HL-60 (cell line): ENCODE data around the gene FPR1.

ENCODE experiments used
- DNase-seq, 2 experiments: peaks; one replicate each; pipeline ENCODE4 v3.0.0-alpha.2; 2010 to 2020; ENCODE audit warnings: low read depth in 1 of 2, low spot score in 1 of 2
- H3K27ac ChIP-seq: fragments of 250-450 bp; sonication (Bioruptor Pico); replicated peaks from 2 replicates; pipeline ENCODE4 v1.5.1; 2020; ENCODE audit warnings: mild to moderate bottlenecking, moderate library complexity
- H3K27me3 ChIP-seq: fragments of 250-450 bp; sonication (Bioruptor Pico); 2 replicates; pipeline ENCODE4 v1.5.1; 2021; ENCODE audit warnings: mild to moderate bottlenecking, moderate library complexity; ENCODE audit not compliant: insufficient read depth, poor library complexity, severe bottlenecking
- H3K4me3 ChIP-seq: replicated peaks from 2 replicates; pipeline ENCODE4 v1.5.1; 2011; ENCODE audit warnings: mild to moderate bottlenecking, control low read depth, low read length; ENCODE audit not compliant: insufficient read depth
- GABPA ChIP-seq: IDR thresholded peaks from 2 replicates; pipeline ENCODE4 v1.6.1; 2012; ENCODE audit warnings: low read depth
- POLR2AphosphoS5 ChIP-seq: IDR thresholded peaks from 2 replicates; pipeline ENCODE4 v1.6.1; 2012; ENCODE audit warnings: low read depth
- SPI1 ChIP-seq: IDR thresholded peaks from 2 replicates; pipeline ENCODE4 v1.6.1; 2012; ENCODE audit warnings: low read depth, mild to moderate bottlenecking, borderline replicate concordance
- TF ChIP-seq, protein P1 (sequence below): IDR thresholded peaks from 2 replicates; pipeline ENCODE4 v1.6.1; 2012; ENCODE audit warnings: low read depth; ENCODE audit not compliant: insufficient replicate concordance
- TF ChIP-seq, protein P2 (sequence below): IDR thresholded peaks from one replicate; pipeline ENCODE4 v1.5.1; 2011; ENCODE audit warnings: low read length, control low read depth, inconsistent platforms; ENCODE audit not compliant: insufficient read depth

FPR1 gene

GRCh38 chr19:51708811-51709210, 42.9 kb downstream of the FPR1 start:
- TF ChIP-seq SPI1 (no peak), GABPA (no peak), POLR2AphosphoS5 (no peak)
- TF ChIP-seq, protein P1, sequence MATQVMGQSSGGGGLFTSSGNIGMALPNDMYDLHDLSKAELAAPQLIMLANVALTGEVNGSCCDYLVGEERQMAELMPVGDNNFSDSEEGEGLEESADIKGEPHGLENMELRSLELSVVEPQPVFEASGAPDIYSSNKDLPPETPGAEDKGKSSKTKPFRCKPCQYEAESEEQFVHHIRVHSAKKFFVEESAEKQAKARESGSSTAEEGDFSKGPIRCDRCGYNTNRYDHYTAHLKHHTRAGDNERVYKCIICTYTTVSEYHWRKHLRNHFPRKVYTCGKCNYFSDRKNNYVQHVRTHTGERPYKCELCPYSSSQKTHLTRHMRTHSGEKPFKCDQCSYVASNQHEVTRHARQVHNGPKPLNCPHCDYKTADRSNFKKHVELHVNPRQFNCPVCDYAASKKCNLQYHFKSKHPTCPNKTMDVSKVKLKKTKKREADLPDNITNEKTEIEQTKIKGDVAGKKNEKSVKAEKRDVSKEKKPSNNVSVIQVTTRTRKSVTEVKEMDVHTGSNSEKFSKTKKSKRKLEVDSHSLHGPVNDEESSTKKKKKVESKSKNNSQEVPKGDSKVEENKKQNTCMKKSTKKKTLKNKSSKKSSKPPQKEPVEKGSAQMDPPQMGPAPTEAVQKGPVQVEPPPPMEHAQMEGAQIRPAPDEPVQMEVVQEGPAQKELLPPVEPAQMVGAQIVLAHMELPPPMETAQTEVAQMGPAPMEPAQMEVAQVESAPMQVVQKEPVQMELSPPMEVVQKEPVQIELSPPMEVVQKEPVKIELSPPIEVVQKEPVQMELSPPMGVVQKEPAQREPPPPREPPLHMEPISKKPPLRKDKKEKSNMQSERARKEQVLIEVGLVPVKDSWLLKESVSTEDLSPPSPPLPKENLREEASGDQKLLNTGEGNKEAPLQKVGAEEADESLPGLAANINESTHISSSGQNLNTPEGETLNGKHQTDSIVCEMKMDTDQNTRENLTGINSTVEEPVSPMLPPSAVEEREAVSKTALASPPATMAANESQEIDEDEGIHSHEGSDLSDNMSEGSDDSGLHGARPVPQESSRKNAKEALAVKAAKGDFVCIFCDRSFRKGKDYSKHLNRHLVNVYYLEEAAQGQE: no peak
- TF ChIP-seq, protein P2, sequence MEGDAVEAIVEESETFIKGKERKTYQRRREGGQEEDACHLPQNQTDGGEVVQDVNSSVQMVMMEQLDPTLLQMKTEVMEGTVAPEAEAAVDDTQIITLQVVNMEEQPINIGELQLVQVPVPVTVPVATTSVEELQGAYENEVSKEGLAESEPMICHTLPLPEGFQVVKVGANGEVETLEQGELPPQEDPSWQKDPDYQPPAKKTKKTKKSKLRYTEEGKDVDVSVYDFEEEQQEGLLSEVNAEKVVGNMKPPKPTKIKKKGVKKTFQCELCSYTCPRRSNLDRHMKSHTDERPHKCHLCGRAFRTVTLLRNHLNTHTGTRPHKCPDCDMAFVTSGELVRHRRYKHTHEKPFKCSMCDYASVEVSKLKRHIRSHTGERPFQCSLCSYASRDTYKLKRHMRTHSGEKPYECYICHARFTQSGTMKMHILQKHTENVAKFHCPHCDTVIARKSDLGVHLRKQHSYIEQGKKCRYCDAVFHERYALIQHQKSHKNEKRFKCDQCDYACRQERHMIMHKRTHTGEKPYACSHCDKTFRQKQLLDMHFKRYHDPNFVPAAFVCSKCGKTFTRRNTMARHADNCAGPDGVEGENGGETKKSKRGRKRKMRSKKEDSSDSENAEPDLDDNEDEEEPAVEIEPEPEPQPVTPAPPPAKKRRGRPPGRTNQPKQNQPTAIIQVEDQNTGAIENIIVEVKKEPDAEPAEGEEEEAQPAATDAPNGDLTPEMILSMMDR: no peak
- Histone ChIP-seq H3K27me3 (no peaks in the 10 kb centered on the region), H3K27ac (no peak overlapping the region), H3K4me3 (no peak overlapping the region)
- no peak for DNase-seq

GRCh38 chr19:51706885-51707284, 44.8 kb downstream of the FPR1 start:
- no peak overlapping the region for H3K27ac ChIP-seq
- H3K27me3 ChIP-seq: no peaks in the 10 kb centered on the region
- DNase-seq: no peak
- TF ChIP-seq GABPA (no peak), SPI1 (no peak), POLR2AphosphoS5 (no peak)
- TF ChIP-seq, protein P2: no peak
- TF ChIP-seq, protein P1: no peak
- no peak overlapping the region for H3K4me3 ChIP-seq

GRCh38 chr19:51706296-51706695, 45.4 kb downstream of the FPR1 start:
- Histone ChIP-seq H3K27ac (no peak overlapping the region), H3K4me3 (no peak overlapping the region), H3K27me3 (no peaks in the 10 kb centered on the region)
- TF ChIP-seq, protein P2: no peak
- TF ChIP-seq POLR2AphosphoS5 (no peak), SPI1 (no peak), GABPA (no peak)
- TF ChIP-seq, protein P1: no peak
- DNase-seq: no peak
